HuH-7.5 (cell line): ENCODE measurements around the gene DUSP28.
A peak's percentile ranks its signal among the peaks of the same experiment; 100 is the strongest.
"Not testable (repeated sequence)": the region's sequence is repeated elsewhere in the genome, so short reads cannot be mapped to it uniquely, and the experiment has no call there.

Source experiments
- DNase-seq: peaks from one replicate; pipeline ENCODE4 v3.0.0; 2011; ENCODE audit warnings: low spot score

Gene DUSP28

GRCh38 chr2:240527153-240527750 lies 32.9 kb upstream of the DUSP28 start:
- no peak for DNase-seq

- DNase-seq: no peak
Measured at GRCh38 chr2:240528406-240529040, 31.6 kb upstream of the DUSP28 start.

GRCh38 chr2:240529344-240529999 lies 30.7 kb upstream of the DUSP28 start:
- DNase-seq: no peak

- DNase-seq: no peak
Measured at GRCh38 chr2:240530181-240530580, 30.0 kb upstream of the DUSP28 start.

- DNase-seq: no peak
Measured at GRCh38 chr2:240531038-240531437, 29.1 kb upstream of the DUSP28 start.

DNA sequence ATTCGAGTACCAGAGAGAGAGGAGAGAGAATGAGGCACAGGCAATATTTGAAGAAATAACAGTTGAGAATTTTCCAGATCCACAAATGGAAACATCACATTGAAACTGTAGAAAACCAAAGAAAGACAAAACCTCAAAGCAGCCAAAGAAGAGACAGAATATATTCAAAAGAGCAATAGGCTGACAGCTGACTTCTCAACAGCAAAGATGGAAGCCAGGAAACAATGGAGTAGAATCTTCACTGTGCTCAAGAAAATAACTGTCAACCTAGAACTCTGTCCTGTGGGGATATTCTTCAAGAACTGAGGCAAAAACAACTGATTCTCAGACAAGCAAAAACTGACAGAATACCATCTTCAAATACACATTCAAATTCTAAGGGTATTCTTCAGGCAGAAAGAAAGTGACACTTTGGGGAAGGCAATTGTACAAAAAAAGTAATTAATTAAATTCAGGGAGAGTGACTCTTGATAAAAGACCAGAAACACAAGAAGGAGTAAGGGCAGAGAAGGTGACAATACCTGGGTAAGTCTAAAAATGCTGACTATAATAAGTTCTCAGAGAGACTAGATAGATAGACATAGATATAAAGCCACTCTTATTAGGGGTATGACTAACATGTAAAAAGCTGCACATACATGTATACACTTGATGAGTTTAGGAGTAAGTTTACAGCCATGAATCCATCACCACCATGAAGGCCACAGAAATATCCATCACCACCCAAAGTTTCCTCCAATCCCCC lies 28.0 kb upstream of the DUSP28 start:
- no peak for DNase-seq

DNA sequence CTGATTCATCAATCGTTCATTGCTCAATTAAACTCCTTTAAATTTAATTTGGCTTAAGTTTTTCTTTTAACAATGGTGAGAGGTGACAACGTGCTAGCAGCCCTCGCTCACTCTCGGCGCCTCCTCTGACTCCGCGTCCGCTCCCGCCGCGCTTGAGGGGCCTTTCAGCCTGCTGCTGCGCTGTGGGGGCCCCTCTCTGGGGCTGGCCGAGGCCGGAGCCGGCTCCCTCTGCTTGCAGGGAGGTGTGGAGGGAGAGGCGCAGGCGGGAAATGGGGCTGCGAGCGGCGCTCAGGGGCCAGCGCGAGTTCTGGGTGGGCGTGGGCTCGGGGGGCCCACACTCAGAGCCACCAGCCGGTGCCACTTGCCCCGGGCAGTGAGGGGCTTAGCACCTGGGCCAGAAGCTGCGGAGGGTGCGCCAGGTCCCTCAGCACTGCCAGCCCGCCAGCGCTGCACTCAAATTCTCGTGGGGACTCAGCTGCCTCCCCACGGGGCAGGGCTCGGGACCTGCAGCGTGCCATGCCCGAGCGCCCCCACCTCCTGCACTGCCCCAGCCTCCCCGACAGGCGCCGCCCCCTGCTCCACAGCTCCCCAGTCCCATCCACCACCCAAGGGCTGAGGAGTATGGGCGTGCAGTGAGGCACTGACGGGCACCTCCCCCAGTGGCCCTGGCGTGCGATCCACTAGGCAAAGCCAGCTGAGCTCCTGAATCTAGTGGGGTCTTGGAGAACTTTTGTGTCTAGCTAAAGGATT lies 22.0 kb upstream of the DUSP28 start:
- DNase-seq: no peak

- DNase-seq: not testable (repeated sequence)
Measured at GRCh38 chr2:240539101-240539500, 21.1 kb upstream of the DUSP28 start.

DNA sequence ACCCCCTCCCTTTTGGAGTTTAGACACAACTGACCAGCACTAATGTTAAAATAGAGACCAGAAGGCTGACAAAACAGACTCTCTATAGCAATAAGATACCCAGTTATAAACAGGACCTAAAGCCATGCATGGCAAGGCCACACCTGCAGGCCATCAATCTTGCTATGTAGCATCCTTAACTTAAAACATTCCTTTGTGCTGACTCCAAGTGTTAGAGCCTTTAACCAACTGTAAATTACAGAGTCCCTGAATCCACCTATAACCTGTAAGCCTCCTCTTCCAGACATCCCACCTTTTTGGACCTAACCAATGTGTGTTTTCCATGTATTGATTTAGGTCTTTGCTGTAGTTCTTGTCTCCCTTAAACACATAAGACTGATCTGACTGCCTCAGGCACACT lies 20.3 kb upstream of the DUSP28 start:
- no peak for DNase-seq

DNA sequence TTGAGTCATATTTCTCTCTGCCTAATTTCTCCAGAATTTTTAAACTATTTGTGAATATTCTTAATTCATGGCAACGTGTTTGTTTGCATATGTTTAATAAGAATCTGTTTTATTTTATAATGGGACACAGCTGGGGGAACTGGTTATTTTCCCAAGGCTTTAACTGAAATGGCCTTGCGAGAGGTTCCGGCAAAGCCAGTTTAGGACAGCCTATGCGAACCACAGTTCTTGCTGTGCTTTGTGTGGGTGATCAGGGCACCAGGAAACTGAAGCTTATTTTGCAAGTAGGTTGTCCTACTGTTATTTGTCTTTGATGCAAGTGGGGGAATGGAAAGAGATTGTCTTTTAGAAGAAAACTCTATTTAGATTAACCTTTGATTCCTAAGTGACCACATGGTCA lies 8.9 kb upstream of the DUSP28 start:
- no peak for DNase-seq

DNA sequence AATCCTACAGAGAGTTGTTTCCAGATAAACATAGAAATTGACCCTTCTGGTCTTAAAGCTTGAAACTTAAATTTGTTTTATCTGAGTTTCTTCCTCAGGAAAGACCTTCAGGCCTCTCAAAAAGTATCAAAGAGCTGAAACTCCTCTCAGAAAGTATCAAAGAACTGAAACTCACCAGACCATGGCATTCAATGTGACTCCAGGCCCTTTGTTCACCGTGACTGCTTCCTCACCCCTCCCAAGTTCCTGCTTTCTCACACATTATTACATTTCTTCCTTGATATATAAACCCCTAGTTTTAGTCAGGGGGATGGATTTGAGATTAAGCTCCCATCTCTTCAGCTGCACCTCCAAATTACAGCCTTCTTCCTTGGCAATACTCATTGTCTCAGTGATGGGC lies 8.3 kb upstream of the DUSP28 start:
- DNase-seq: no peak

DNA sequence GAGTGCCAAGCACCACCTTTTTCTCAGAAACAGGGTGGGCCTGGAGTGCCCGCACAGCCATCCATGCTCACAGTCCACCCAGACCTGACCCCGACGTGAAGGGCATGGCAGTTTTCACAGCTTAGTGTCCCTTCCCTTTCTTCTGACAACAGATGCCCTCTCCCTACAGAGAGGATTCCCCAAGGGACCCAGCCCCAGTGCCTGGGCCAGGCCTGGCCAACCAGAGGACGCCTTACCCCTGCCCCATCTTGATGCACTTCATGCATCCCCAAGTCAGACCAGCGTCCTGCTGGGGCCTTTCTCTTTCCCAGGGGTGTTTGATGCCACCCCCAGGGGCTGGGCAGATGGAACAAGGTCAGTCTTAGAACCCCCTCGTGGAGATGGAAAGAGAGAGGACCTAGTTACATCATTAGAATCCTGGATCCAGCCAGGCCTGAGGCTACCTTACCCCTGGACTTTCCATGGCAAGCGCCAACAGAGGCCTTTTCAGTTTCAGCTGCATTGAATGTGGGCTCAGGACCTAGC lies 6.1 kb upstream of the DUSP28 start:
- no peak for DNase-seq

DNA sequence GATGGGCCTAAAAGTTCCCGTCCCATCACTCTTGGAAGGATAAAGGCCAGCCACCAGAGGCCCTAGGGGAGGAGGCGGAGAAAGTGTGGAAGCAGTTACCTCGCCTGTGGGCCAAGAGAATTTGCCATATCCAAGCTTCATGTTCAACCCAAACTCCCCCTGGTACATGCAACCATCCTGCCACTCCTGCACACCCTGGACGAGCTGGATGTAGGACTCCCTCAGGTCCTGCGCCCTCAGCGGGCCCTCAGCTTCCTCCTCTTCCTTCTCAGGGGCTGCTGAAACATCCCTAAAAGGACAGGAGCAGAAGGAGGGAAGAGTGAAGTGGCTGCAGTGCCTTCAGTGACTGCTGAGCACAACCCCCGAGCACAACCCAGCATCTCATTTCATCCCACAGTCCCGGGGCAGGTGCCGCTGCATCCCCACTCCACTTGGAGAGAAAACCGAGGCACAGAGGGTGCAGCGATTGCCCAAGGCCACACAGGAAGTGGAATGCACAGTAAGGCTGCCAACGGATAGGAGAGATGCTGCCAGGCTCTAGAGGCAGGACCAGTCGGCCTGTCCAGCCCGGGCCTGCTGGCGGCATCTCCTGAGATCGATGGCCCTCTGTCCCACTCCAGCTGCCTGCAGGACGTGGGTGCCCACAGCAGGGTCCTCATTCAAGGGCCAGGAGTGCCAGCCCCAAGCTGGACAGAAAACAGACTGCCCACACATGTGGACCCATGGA lies 5.2 kb upstream of the DUSP28 start:
- no peak for DNase-seq

- no peak for DNase-seq
Measured at GRCh38 chr2:240555541-240556250, 4.5 kb upstream of the DUSP28 start.

DNA sequence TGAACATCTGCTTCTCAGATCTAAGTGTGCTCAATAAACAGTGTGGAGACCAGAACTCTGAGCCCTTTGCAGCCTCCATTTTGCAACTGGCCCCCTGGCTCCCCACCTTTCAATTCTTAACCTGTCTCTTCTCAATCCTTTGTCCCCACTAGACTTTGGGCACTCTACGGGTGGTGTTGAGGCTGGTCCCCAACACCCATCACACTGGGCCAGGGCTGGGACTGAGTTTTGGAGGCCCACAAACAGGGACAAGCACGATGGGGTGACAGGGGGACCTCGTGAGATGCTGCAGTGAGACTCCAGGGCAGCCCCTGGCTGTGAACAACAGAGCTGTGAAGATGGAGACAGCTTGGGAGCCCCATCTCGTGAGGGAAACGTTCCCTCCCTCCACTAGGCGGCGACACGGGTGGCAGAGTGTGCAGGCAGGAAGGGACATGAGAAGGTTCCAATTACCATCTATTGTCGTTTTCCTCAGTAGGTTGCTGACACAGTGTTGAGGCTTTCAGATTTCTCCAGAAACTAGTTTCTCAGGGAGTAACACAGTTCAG lies 3.5 kb upstream of the DUSP28 start:
- peak; percentile 79 for DNase-seq

DNA sequence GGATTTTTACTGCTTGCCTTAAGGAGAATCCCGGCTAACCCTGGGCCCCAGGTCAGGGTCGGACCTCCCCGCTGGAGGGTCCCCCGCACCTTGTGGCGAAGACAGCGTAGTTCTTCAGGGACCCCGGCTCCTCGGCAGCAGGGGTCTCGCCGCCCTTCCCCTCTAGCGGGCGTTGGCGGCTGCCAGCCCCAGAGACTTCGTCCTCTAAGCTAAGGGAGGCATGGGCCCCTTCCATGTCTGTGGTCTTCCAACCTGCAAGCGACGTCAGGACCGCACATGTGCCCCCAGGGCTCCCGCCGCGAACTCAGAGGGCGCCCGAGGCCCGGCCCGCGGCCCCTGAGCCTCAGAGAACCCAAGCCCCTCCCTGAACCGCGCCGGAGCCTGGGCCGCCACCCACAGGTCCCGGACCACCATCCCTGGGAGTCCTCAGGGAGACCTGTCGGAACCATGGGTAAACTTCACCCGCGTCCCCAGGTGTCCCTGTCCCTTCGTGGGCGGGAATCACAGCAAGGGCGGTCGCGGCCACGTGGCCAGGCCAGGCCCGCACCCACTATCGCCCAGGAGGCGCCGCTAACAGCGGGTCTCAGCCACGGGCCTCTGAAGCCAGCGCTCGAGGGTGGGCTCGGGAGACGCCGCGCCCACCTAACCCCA lies 2.9 kb upstream of the DUSP28 start:
- no peak for DNase-seq

DNA sequence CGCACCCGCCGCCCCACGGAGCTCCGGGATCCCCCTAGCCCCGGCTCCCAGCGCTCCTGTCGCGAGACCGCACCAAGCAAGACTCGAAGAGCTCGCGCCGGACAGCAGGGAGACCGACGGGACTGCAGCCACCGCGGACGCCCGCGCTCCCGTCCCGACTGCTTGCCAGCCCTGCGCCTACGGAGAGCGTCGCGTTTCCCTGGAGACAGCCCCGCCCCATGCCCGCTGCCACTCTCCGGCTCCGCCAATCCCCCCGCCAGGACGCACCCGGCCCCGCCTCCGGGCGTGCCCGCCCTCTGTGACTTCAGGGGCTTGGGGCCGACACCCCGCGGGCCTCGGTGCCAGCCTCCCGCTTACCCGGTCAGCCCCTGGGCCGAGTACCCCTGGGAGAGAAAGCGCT lies 2.3 kb upstream of the DUSP28 start, which contains the start of gene ANKMY1:
Gene ANKMY1 (minus strand): TSS at position 181 of the 400 bp plus-strand sequence. CDS start 653 bp downstream, outside the sequence.
- DNase-seq: no peak

DNA sequence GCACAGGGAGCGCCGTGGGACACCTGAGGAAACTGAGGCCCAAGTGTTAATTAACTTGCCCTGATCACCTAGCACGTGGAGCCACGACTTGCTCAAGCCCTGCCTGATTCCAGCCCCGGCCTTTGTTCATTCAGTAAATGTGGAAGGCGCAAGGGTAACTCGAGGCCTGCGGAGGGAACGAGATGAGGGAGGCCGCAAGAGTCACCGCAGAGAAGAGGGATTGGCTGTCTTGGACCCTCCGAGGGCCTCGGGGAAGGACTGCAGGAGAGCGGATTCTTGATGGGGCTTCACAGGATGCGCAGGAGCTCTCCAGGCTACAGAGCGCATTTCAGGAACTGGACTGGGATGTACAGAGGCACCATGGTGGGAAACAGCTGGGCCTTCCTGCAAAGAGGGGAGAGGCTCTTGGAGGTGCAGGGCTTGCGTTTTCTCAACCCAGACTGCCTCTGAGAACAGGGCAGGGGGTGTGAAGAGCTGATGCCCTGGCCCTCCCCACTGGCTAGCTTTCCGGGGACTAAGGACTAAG lies 1.9 kb upstream of the DUSP28 start:
- DNase-seq: no peak

DNA sequence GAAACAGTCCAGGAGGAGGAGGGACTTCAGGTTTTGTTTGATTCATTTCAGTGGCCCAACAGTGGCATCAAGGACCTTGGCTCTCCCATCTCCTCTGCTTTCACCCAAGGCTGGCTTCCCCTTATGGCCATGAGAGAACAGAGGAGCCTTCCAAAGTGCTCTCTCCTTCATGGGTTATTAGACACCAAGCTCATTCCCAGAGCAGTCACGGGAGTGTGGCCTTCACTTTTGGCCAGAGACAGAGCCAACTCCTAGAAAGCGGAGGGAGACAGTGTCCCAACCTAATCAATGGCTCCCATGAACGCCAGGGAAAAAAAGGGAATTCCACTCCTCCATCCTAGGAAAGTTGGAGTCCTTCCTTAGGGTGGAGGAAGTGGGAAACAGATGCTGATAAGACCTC lies 871 bp upstream of the DUSP28 start:
- no peak for DNase-seq
